ENCODE measurements around the gene MARCHF10. TPM values are rescaled to one million over a fixed set of nuclear protein-coding genes. Genes with fewer than 3 reads are reported as not detected.

MARCHF10 gene
- total RNA-seq, 1 experiment from 2014 or later: not detected

- DNase-seq (ENCODE audit: low spot score): no peak
- in situ Hi-C loops (cut with HindIII; ENCODE audit: low sequenced_read_pairs): no loop called here
These were observed 80.0 kb downstream of the MARCHF10 start for GRCh38 chr17:62727916-62728672.

GRCh38 chr17:62725791-62726249 lies 82.3 kb downstream of the MARCHF10 start:
- no peak for DNase-seq (ENCODE audit: low spot score)
- in situ Hi-C loops (cut with HindIII; ENCODE audit: low sequenced_read_pairs): no loop called here

GRCh38 chr17:62724398-62725146 lies 83.5 kb downstream of the MARCHF10 start:
- in situ Hi-C loops (cut with HindIII; ENCODE audit: low sequenced_read_pairs): no loop called here
- no peak for DNase-seq (ENCODE audit: low spot score)

GRCh38 chr17:62723842-62724241 lies 84.3 kb downstream of the MARCHF10 start:
- in situ Hi-C loops (cut with HindIII; ENCODE audit: low sequenced_read_pairs): no loop called here
- no peak for DNase-seq (ENCODE audit: low spot score)

GRCh38 chr17:62722625-62723024 lies 85.5 kb downstream of the MARCHF10 start:
- no peak for DNase-seq (ENCODE audit: low spot score)
- in situ Hi-C loops (cut with HindIII; ENCODE audit: low sequenced_read_pairs): no loop called here

- in situ Hi-C loops (cut with HindIII; ENCODE audit: low sequenced_read_pairs): no loop called here
- DNase-seq (ENCODE audit: low spot score): no peak
These were observed 87.8 kb downstream of the MARCHF10 start for GRCh38 chr17:62720126-62720850.

- DNase-seq (ENCODE audit: low spot score): no peak
- in situ Hi-C loops (cut with HindIII; ENCODE audit: low sequenced_read_pairs): no loop called here
These were observed 88.5 kb downstream of the MARCHF10 start for GRCh38 chr17:62719586-62719985.

GRCh38 chr17:62718429-62718828 lies 89.7 kb downstream of the MARCHF10 start:
- in situ Hi-C loops (cut with HindIII; ENCODE audit: low sequenced_read_pairs): no loop called here

GRCh38 chr17:62717889-62718288 lies 90.2 kb downstream of the MARCHF10 start:
- in situ Hi-C loops (cut with HindIII; ENCODE audit: low sequenced_read_pairs): no loop called here
- no peak for DNase-seq (ENCODE audit: low spot score)

More at GRCh38 chr17:62718429-62718828, 89.7 kb downstream of the MARCHF10 start:
- no peak for DNase-seq (ENCODE audit: low spot score)

- in situ Hi-C loops (cut with HindIII; ENCODE audit: low sequenced_read_pairs): no loop called here
- no peak for DNase-seq (ENCODE audit: low spot score)
These were observed 90.6 kb downstream of the MARCHF10 start for GRCh38 chr17:62717589-62717855.

GRCh38 chr17:62716834-62717588 lies 91.1 kb downstream of the MARCHF10 start:
- in situ Hi-C loops (cut with HindIII; ENCODE audit: low sequenced_read_pairs): no loop called here
- no peak for DNase-seq (ENCODE audit: low spot score)

- DNase-seq (ENCODE audit: low spot score): no peak
- in situ Hi-C loops (cut with HindIII; ENCODE audit: low sequenced_read_pairs): no loop called here
These were observed 92.2 kb downstream of the MARCHF10 start for GRCh38 chr17:62715882-62716390.

GRCh38 chr17:62714016-62714777 lies 93.9 kb downstream of the MARCHF10 start:
- no peak for DNase-seq (ENCODE audit: low spot score)
- in situ Hi-C loops (cut with HindIII; ENCODE audit: low sequenced_read_pairs): no loop called here

- DNase-seq (ENCODE audit: low spot score): no peak
- in situ Hi-C loops (cut with HindIII; ENCODE audit: low sequenced_read_pairs): no loop called here
These were observed 94.8 kb downstream of the MARCHF10 start for GRCh38 chr17:62713086-62713881.

- in situ Hi-C loops (cut with HindIII; ENCODE audit: low sequenced_read_pairs): no loop called here
- DNase-seq (ENCODE audit: low spot score): no peak
These were observed 95.9 kb downstream of the MARCHF10 start for GRCh38 chr17:62712171-62712581.

- in situ Hi-C loops (cut with HindIII; ENCODE audit: low sequenced_read_pairs): no loop called here
- DNase-seq (ENCODE audit: low spot score): no peak
These were observed 99.5 kb downstream of the MARCHF10 start for GRCh38 chr17:62708587-62708986.

- DNase-seq (ENCODE audit: low spot score): no peak
- in situ Hi-C loops (cut with HindIII; ENCODE audit: low sequenced_read_pairs): no loop called here
These were observed 100.7 kb downstream of the MARCHF10 start for GRCh38 chr17:62707425-62707739.
